ENCODE results near the gene DHX30. TPM values are rescaled to one million over a fixed set of nuclear protein-coding genes. Genes with fewer than 3 reads are reported as not detected.
A peak's percentile ranks its signal among the peaks of the same experiment; 100 is the strongest.

Gene DHX30
- 68.7 and 76.9 TPM in 2 replicates for total RNA-seq

GRCh38 chr3:47802734-47803479, at the start of gene DHX30:
Gene DHX30 (plus strand): TSS chr3:47803138. CDS start chr3:47810684, 7,546 bp downstream.

DNA sequence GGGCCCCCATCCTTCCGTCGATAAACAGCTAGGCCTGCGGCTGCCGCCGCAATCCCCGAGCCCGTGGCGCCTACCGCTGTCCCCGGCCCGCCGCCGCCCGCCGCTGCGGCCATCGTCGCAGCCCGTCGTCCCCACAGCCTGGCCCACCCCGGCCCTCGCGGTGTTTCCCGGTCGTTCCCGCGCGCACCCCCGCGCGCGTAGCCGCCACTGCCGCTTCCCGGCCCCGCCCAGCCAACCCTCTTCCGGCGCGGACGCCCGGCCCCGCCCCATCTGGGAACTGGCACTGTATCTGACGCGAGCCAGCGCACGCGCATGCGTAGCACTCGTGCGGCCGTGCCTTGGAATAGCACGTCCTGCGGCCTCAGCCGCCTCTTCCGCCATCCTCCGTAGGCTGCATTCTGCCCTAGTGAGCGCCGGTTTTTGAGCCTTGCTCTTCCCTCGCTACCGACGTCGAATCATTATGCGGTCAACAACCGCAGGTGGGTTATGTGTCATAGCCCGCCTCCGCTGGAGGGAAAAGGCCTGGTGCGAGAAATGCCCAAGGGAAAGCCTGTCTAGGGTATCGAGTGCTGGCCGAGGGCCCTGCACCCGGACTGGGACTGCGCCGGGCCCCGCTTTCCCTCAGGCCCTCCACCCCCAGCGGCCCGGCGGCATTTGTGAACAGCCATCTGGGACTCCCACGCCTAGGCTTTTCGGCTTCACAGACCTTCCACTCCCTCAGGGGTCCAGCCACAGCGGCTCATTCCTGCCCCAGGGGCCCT, 21.1 kb upstream of the DHX30 start, which contains the start of gene SMARCC1:
TSS of gene SMARCC1 (minus strand) at position 209 of the 761 bp plus-strand sequence. CDS start at position 113, 96 bp downstream.

Small RNA genes within 50 kb of the gene (small RNA-seq; reads per million reads assigned to genes)
- 87.0 reads per million, percentile 98 among the genes with 10 or more reads in this experiment for gene MIR1226
- gene RF02271 = not detected

Other genes starting within 250 kb of the DHX30 start
- 0.16 and 0.24 TPM in 2 replicates for gene CSPG5, start 224.3 kb upstream of the DHX30 start, total RNA-seq
- gene SMARCC1, start 21.2 kb upstream of the DHX30 start, total RNA-seq = 36.1 and 41.4 TPM in 2 replicates
- 213 and 224 TPM in 2 replicates for gene MAP4, start 213.3 kb downstream of the DHX30 start, total RNA-seq